K562 (cell line): Measurements from ENCODE around the gene IL9. TPM values are rescaled to one million over a fixed set of nuclear protein-coding genes. Genes with fewer than 3 reads are reported as not detected.

ENCODE experiments used
- EP300 ChIP-seq: IDR thresholded peaks from 2 replicates; pipeline ENCODE4 v1.6.1; 2012; ENCODE audit warnings: low read length, improper control_type of control experiment
- KAT7 ChIP-seq: sonication (generic); formaldehyde crosslinking; IDR thresholded peaks from 2 replicates; pipeline ENCODE4 v1.8.0; 2022; ENCODE audit warnings: missing genetic modification reagents, mild to moderate bottlenecking, borderline replicate concordance
- MCM3 ChIP-seq: fragments of 450-650 bp; IDR thresholded peaks from 2 replicates; pipeline ENCODE4 v1.6.1; 2016
- TCFL5 ChIP-seq: fragments of 250-450 bp; sonication (Bioruptor Pico); conservative IDR thresholded peaks from 2 replicates; pipeline ENCODE4 v1.6.1; 2021; ENCODE audit warnings: mild to moderate bottlenecking, moderate library complexity, matching md5 sums
- ZNF324 ChIP-seq: fragments of 250-450 bp; sonication (Bioruptor Pico); IDR thresholded peaks from 2 replicates; pipeline ENCODE4 v1.4.0; 2020; ENCODE audit warnings: mild to moderate bottlenecking
- polyA plus RNA-seq, 8 experiments: library from polyadenylated mRNA; depleted of rRNA in 4 of 8; stranded (reverse) in 5 of 8; unstranded in 3 of 8; fragments of >200 nt; fragmentation: Nextera tagmentation in 2 of 8; fragmentation: Illumina TruSeq in 1 of 8; extraction: Ambion mirVana in 2 of 8; extraction: Trizol in 1 of 8; gene quantifications; 2 replicates each; pipeline versions ENCODE4 v1.2.1 to v1.2.3, GENCODE V29; 2011 to 2014; ENCODE audit warnings: inconsistent platforms in 1 of 8, missing spikeins in 1 of 8
- total RNA-seq, 7 experiments: library from RNA; depleted of rRNA in 6 of 7; stranded (reverse); fragments of >200 nt in 6 of 7; fragmentation: Illumina TruSeq in 2 of 7; extraction: Trizol in 2 of 7; gene quantifications; 2 replicates each; pipeline versions ENCODE4 v1.2.1 to v1.2.3, GENCODE V29; 2011 to 2021; ENCODE audit warnings: low replicate concordance in 1 of 7
- TF ChIP-seq, protein P1 (sequence below): fragments of 200-600 bp; sonication (generic); IDR thresholded peaks from one replicate; pipeline ENCODE4 v1.6.1; 2012; ENCODE audit warnings: mild to moderate bottlenecking, low read depth, low read length, inconsistent platforms

Gene IL9
- total and polyA plus RNA-seq, 9 of the 15 experiments (the other 6 are each of a cell fraction or from before 2014, with no cell fraction given): not detected

GRCh38 chr5:135921388-135921787, 25.7 kb upstream of the IL9 start (continued):
- TF ChIP-seq, protein P1, sequence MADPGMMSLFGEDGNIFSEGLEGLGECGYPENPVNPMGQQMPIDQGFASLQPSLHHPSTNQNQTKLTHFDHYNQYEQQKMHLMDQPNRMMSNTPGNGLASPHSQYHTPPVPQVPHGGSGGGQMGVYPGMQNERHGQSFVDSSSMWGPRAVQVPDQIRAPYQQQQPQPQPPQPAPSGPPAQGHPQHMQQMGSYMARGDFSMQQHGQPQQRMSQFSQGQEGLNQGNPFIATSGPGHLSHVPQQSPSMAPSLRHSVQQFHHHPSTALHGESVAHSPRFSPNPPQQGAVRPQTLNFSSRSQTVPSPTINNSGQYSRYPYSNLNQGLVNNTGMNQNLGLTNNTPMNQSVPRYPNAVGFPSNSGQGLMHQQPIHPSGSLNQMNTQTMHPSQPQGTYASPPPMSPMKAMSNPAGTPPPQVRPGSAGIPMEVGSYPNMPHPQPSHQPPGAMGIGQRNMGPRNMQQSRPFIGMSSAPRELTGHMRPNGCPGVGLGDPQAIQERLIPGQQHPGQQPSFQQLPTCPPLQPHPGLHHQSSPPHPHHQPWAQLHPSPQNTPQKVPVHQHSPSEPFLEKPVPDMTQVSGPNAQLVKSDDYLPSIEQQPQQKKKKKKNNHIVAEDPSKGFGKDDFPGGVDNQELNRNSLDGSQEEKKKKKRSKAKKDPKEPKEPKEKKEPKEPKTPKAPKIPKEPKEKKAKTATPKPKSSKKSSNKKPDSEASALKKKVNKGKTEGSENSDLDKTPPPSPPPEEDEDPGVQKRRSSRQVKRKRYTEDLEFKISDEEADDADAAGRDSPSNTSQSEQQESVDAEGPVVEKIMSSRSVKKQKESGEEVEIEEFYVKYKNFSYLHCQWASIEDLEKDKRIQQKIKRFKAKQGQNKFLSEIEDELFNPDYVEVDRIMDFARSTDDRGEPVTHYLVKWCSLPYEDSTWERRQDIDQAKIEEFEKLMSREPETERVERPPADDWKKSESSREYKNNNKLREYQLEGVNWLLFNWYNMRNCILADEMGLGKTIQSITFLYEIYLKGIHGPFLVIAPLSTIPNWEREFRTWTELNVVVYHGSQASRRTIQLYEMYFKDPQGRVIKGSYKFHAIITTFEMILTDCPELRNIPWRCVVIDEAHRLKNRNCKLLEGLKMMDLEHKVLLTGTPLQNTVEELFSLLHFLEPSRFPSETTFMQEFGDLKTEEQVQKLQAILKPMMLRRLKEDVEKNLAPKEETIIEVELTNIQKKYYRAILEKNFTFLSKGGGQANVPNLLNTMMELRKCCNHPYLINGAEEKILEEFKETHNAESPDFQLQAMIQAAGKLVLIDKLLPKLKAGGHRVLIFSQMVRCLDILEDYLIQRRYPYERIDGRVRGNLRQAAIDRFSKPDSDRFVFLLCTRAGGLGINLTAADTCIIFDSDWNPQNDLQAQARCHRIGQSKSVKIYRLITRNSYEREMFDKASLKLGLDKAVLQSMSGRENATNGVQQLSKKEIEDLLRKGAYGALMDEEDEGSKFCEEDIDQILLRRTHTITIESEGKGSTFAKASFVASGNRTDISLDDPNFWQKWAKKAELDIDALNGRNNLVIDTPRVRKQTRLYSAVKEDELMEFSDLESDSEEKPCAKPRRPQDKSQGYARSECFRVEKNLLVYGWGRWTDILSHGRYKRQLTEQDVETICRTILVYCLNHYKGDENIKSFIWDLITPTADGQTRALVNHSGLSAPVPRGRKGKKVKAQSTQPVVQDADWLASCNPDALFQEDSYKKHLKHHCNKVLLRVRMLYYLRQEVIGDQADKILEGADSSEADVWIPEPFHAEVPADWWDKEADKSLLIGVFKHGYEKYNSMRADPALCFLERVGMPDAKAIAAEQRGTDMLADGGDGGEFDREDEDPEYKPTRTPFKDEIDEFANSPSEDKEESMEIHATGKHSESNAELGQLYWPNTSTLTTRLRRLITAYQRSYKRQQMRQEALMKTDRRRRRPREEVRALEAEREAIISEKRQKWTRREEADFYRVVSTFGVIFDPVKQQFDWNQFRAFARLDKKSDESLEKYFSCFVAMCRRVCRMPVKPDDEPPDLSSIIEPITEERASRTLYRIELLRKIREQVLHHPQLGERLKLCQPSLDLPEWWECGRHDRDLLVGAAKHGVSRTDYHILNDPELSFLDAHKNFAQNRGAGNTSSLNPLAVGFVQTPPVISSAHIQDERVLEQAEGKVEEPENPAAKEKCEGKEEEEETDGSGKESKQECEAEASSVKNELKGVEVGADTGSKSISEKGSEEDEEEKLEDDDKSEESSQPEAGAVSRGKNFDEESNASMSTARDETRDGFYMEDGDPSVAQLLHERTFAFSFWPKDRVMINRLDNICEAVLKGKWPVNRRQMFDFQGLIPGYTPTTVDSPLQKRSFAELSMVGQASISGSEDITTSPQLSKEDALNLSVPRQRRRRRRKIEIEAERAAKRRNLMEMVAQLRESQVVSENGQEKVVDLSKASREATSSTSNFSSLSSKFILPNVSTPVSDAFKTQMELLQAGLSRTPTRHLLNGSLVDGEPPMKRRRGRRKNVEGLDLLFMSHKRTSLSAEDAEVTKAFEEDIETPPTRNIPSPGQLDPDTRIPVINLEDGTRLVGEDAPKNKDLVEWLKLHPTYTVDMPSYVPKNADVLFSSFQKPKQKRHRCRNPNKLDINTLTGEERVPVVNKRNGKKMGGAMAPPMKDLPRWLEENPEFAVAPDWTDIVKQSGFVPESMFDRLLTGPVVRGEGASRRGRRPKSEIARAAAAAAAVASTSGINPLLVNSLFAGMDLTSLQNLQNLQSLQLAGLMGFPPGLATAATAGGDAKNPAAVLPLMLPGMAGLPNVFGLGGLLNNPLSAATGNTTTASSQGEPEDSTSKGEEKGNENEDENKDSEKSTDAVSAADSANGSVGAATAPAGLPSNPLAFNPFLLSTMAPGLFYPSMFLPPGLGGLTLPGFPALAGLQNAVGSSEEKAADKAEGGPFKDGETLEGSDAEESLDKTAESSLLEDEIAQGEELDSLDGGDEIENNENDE: no peak
- TF ChIP-seq MCM3 (no peak), ZNF324 (CRISPR knock-in tag) (no peak), KAT7 (CRISPR knock-in tag) (no peak), EP300 (no peak), TCFL5 (no peak)
